GM21723 (cell line): ENCODE data around the gene IGFL1.
"Not testable (repeated sequence)": the region's sequence is repeated elsewhere in the genome, so short reads cannot be mapped to it uniquely, and the experiment has no call there.

Experiments
- ATAC-seq: cut with Tn5 transposase; IDR thresholded peaks from one replicate; pipeline ENCODE4 v1.9.1; 2021; ENCODE audit warnings: mild to moderate bottlenecking, moderate library complexity; ENCODE audit not compliant: unreplicated experiment

The IGFL1 gene

GRCh38 chr19:46221981-46222610 is 7.4 kb upstream of the IGFL1 start:
- ATAC-seq = no peak

- not testable (repeated sequence) for ATAC-seq
Observed at GRCh38 chr19:46223787-46224186, 5.8 kb upstream of the IGFL1 start.

- ATAC-seq = no peak
Observed at GRCh38 chr19:46224773-46225172, 4.8 kb upstream of the IGFL1 start.

GRCh38 chr19:46225558-46226004 is 4.0 kb upstream of the IGFL1 start:
- no peak for ATAC-seq

GRCh38 chr19:46226438-46226973 is 3.0 kb upstream of the IGFL1 start:
- no peak for ATAC-seq

- no peak for ATAC-seq
Observed at GRCh38 chr19:46232029-46232428, 2.5 kb downstream of the IGFL1 start.

GRCh38 chr19:46232468-46232867 is 2.9 kb downstream of the IGFL1 start:
- ATAC-seq = no peak

GRCh38 chr19:46232938-46233621 is 3.5 kb downstream of the IGFL1 start:
- ATAC-seq = no peak

- ATAC-seq = not testable (repeated sequence)
Observed at GRCh38 chr19:46233871-46234270, 4.3 kb downstream of the IGFL1 start.

GRCh38 chr19:46238141-46238540 is 8.6 kb downstream of the IGFL1 start:
- ATAC-seq = not testable (repeated sequence)

GRCh38 chr19:46239193-46240024 is 9.9 kb downstream of the IGFL1 start:
- no peak for ATAC-seq

GRCh38 chr19:46240693-46241092 is 11.2 kb downstream of the IGFL1 start:
- ATAC-seq = no peak

- no peak for ATAC-seq
Observed at GRCh38 chr19:46241626-46242025, 12.1 kb downstream of the IGFL1 start.

GRCh38 chr19:46243081-46243654 is 13.6 kb downstream of the IGFL1 start:
- not testable (repeated sequence) for ATAC-seq

- no peak for ATAC-seq
Observed at GRCh38 chr19:46250076-46250735, 20.7 kb downstream of the IGFL1 start.

GRCh38 chr19:46251416-46251815 is 21.9 kb downstream of the IGFL1 start:
- ATAC-seq = no peak

GRCh38 chr19:46254776-46255175 is 25.2 kb downstream of the IGFL1 start:
- ATAC-seq = no peak

GRCh38 chr19:46256855-46257254 is 27.3 kb downstream of the IGFL1 start:
- no peak for ATAC-seq

GRCh38 chr19:46261501-46261900 is 32.0 kb downstream of the IGFL1 start:
- not testable (repeated sequence) for ATAC-seq

GRCh38 chr19:46262684-46263296 is 33.2 kb downstream of the IGFL1 start:
- ATAC-seq = peak; percentile 74
